KMS-11 (cell line): ENCODE measurements around the gene ZNF496.
"Not testable (repeated sequence)": the region's sequence is repeated elsewhere in the genome, so short reads cannot be mapped to it uniquely, and the experiment has no call there.

ENCODE experiments used
- H2AFZ ChIP-seq: fragments of 200-600 bp; sonication (generic); 2 replicates; pipeline ENCODE4 v1.6.1; 2016; ENCODE audit warnings: antibody characterized with exemption, mixed run types, low read depth
- H3K27ac ChIP-seq: fragments of 200-600 bp; sonication (generic); 2 replicates; pipeline ENCODE4 v1.6.1; 2016; ENCODE audit warnings: mild to moderate bottlenecking, mixed run types
- H3K27me3 ChIP-seq: fragments of 200-600 bp; sonication (generic); 2 replicates; pipeline ENCODE4 v1.6.1; 2017; ENCODE audit warnings: mild to moderate bottlenecking, low read depth, mixed run types, moderate library complexity; ENCODE audit not compliant: insufficient read depth
- H3K36me3 ChIP-seq: fragments of 200-600 bp; sonication (generic); 2 replicates; pipeline ENCODE4 v1.6.1; 2017; ENCODE audit warnings: mild to moderate bottlenecking, mixed run types; ENCODE audit not compliant: insufficient read depth
- H3K4me1 ChIP-seq: fragments of 200-600 bp; sonication (generic); 2 replicates; pipeline ENCODE4 v1.6.1; 2016; ENCODE audit warnings: mild to moderate bottlenecking, low read depth, mixed run types; ENCODE audit not compliant: poor library complexity, severe bottlenecking
- H3K4me2 ChIP-seq: fragments of 200-600 bp; sonication (generic); 2 replicates; pipeline ENCODE4 v1.7.0; 2016; ENCODE audit warnings: mild to moderate bottlenecking, mixed run types
- H3K4me3 ChIP-seq: fragments of 200-600 bp; sonication (generic); IDR thresholded peaks from 2 replicates; pipeline ENCODE4 v1.6.1; 2017; ENCODE audit warnings: low read depth, low read length, mixed read lengths; ENCODE audit not compliant: insufficient read depth
- H3K79me2 ChIP-seq: fragments of 200-600 bp; sonication (generic); 2 replicates; pipeline ENCODE4 v1.6.1; 2016; ENCODE audit warnings: low read depth, mixed run types; ENCODE audit not compliant: insufficient read depth
- H3K9ac ChIP-seq: fragments of 200-600 bp; sonication (generic); 2 replicates; pipeline ENCODE4 v1.6.1; 2016; ENCODE audit warnings: mild to moderate bottlenecking, mixed run types
- H4K20me1 ChIP-seq: fragments of 200-600 bp; sonication (generic); 2 replicates; pipeline ENCODE4 v1.6.1; 2016; ENCODE audit warnings: mild to moderate bottlenecking, mixed run types; ENCODE audit not compliant: insufficient read depth
- TF ChIP-seq, protein P1 (sequence below): fragments of 200-600 bp; sonication (generic); conservative IDR thresholded peaks from 2 replicates; pipeline ENCODE4 v1.6.1; 2017; ENCODE audit warnings: low read depth, mild to moderate bottlenecking, antibody characterized with exemption, low read length, moderate library complexity, mixed read lengths

Gene ZNF496

DNA sequence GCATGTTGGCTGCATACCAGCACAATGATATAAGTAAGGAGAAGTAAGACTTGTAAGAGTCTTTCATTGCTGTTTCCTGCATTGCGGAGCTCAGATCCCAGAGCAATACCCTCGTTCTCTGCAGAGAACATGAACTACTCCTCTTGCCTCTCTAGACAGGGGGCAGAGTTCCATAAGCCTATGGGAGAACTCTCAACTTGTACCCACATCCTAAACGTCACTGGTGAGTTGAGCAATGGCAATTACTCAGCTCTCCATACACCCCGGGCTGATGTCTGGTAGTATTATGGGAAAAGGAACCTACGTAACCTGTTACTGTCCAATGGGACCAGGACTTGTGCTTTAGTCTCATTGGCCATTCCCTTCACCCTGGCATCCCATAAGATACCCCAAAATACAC, 27.3 kb upstream of the ZNF496 start:
- Histone ChIP-seq H3K9ac (no peak overlapping the region), H3K27ac (no peak overlapping the region), H4K20me1 (no peaks in the 10 kb centered on the region), H3K27me3 (no peaks in the 10 kb centered on the region), H2AFZ (no peak overlapping the region), H3K4me3 (no peak overlapping the region), H3K4me2 (no peak overlapping the region), H3K4me1 (no peaks in the 10 kb centered on the region), H3K79me2 (no peaks in the 10 kb centered on the region), H3K36me3 (no peaks in the 10 kb centered on the region)
- TF ChIP-seq, protein P1, sequence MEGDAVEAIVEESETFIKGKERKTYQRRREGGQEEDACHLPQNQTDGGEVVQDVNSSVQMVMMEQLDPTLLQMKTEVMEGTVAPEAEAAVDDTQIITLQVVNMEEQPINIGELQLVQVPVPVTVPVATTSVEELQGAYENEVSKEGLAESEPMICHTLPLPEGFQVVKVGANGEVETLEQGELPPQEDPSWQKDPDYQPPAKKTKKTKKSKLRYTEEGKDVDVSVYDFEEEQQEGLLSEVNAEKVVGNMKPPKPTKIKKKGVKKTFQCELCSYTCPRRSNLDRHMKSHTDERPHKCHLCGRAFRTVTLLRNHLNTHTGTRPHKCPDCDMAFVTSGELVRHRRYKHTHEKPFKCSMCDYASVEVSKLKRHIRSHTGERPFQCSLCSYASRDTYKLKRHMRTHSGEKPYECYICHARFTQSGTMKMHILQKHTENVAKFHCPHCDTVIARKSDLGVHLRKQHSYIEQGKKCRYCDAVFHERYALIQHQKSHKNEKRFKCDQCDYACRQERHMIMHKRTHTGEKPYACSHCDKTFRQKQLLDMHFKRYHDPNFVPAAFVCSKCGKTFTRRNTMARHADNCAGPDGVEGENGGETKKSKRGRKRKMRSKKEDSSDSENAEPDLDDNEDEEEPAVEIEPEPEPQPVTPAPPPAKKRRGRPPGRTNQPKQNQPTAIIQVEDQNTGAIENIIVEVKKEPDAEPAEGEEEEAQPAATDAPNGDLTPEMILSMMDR = no peak

DNA sequence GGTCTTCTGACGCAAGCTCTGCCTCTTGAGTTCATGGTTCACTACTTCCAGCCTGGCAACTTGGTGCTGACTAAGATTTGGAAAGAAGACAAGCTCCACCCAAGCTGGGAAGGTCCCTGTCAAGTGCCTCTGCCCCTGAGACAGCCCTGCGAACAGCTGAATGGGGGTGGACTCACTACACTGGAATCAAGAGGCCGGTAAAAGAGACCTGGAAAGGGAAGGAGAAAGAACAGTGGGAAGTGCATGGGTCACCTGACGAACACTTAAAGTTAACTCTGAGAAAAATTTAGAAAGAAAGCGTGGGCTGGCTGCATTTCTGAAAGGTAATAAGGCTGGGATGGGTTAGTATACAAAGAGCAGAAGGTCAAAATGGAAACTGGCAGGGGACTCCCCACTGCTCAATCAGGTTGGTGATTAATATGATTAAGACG, 26.1 kb upstream of the ZNF496 start:
- Histone ChIP-seq H3K79me2 (no peaks in the 10 kb centered on the region), H3K4me3 (no peak overlapping the region), H3K4me1 (no peaks in the 10 kb centered on the region), H3K36me3 (no peaks in the 10 kb centered on the region), H4K20me1 (no peaks in the 10 kb centered on the region), H3K4me2 (no peak overlapping the region), H3K27ac (no peak overlapping the region), H3K27me3 (no peaks in the 10 kb centered on the region), H3K9ac (no peak overlapping the region), H2AFZ (no peak overlapping the region)
- TF ChIP-seq, protein P1 = no peak

DNA sequence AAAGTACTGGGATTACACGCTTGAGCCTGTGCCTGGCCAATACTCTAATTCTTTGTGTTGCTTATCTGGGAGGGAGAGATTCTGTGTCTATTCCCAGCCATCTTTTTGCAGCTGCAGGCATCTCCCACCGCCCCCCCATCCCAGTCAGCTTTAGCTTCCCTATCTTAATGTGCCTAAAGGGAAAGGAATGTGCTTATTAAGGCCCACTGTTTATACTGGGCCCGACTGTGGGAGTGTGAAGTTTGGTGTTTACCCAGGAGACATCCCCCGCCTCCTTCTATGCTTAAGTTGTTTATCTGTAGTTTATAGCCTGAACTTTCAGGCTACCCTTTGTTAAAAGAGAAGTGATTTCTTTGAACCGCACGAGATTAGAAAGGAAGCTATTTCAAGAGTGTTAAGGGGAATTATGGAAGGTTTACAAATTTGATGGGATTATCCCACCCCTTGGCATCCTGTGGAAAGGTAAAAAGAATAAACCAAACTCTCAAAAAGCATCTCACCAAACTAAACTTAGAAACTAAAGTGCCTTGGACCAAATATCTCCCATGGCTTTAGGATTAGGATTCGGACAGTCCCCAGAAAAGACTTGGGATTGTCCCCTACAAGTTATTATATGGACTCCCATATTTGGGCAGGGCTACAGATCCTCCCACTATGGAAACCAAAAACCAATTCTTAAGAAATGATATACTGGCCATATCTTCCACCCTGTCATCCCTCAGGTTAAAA, 25.5 kb upstream of the ZNF496 start:
- no peak overlapping the region for H3K9ac ChIP-seq
- no peak overlapping the region for H3K4me3 ChIP-seq
- no peaks in the 10 kb centered on the region for H3K4me1 ChIP-seq
- TF ChIP-seq, protein P1 = no peak
- H3K79me2 ChIP-seq = no peaks in the 10 kb centered on the region
- H4K20me1 ChIP-seq = no peaks in the 10 kb centered on the region
- no peak overlapping the region for H3K4me2 ChIP-seq
- H3K27ac ChIP-seq = no peak overlapping the region
- no peaks in the 10 kb centered on the region for H3K36me3 ChIP-seq
- H2AFZ ChIP-seq = no peak overlapping the region
- no peaks in the 10 kb centered on the region for H3K27me3 ChIP-seq

DNA sequence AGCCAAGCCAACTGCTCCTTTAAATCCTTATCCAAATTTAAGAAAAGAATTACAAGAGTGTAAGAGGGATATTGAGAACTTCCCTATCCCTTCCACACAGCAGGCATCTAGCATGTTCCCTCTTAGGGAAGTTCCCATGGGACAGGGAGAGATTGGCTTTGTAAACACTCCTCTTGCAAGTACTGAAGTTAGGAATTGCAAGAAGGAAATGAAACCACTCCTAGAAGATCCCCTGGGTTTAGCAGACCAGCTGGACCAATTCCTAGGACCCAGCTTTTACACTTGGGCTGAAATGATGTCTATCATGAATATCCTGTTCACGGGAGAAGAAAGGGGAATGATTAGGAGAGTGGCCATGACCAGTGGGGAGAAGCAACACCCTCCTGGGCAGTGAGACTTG, 23.5 kb upstream of the ZNF496 start:
- not testable (repeated sequence) for H3K27ac ChIP-seq, H2AFZ ChIP-seq, H3K4me1 ChIP-seq, H3K4me2 ChIP-seq, H3K36me3 ChIP-seq, H3K9ac ChIP-seq, H3K79me2 ChIP-seq, H3K4me3 ChIP-seq, H3K27me3 ChIP-seq, H4K20me1 ChIP-seq

DNA sequence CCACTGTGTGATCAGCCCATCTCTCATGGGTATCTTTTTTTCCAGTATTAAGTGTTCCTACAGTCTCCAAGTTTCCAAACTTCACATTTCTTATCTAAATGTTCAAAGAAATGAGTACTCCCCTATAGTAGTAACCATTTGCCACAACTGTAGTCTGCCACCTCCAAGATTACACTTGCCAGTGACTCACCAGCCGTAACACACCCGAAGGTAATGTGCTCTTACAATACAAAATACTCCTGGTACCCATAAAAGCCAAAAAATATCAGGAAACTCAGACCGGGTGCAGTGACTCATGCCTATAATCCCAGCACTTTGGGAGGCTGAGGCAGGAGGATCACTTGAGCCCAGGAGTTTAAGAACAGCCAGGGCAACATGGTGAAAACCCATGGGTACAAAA, 20.5 kb upstream of the ZNF496 start:
- Histone ChIP-seq H3K4me1 (no peaks in the 10 kb centered on the region), H3K36me3 (no peaks in the 10 kb centered on the region)
- TF ChIP-seq, protein P1 = no peak

More for the DNA sequence above, 20.5 kb upstream of the ZNF496 start:
- Histone ChIP-seq H3K4me2 (no peak overlapping the region), H3K27ac (no peak overlapping the region), H3K9ac (no peak overlapping the region), H3K27me3 (no peaks in the 10 kb centered on the region), H4K20me1 (no peaks in the 10 kb centered on the region), H3K4me3 (no peak overlapping the region), H2AFZ (no peak overlapping the region), H3K79me2 (no peaks in the 10 kb centered on the region)
